Erythroblast (primary cell): Measurements from ENCODE around the gene PTOV1.

Source experiments
- GATA1 ChIP-seq: IDR thresholded peaks from 2 replicates; pipeline ENCODE4 v1.6.1; 2011; ENCODE audit warnings: low read depth, mild to moderate bottlenecking, control low read depth, low read length, moderate library complexity
- POLR2A ChIP-seq: IDR thresholded peaks from 2 replicates; pipeline ENCODE4 v1.6.1; 2011; ENCODE audit warnings: mild to moderate bottlenecking, low read length

GRCh38 chr19:49884760-49885159 is 33.8 kb downstream of the PTOV1 start:
- TF ChIP-seq POLR2A = no peak
- no peak for TF ChIP-seq GATA1
